Left ventricle myocardium inferior (tissue), 1 donor: Measurements from ENCODE around the gene GPRC5B. TPM values are rescaled to one million over a fixed set of nuclear protein-coding genes. Genes with fewer than 3 reads are reported as not detected.

Experiments
- DNase-seq: peaks from one replicate; pipeline ENCODE4 v3.0.0-alpha.2; 2020
- H3K27ac ChIP-seq: fragments of 200-600 bp; replicated peaks from 2 replicates; pipeline ENCODE4 v1.8.0; 2021
- H3K27me3 ChIP-seq: fragments of 200-600 bp; 2 replicates; pipeline ENCODE4 v1.8.0; 2021; ENCODE audit warnings: low read depth
- H3K36me3 ChIP-seq: fragments of 200-600 bp; 2 replicates; pipeline ENCODE4 v1.8.0; 2021
- H3K4me1 ChIP-seq: fragments of 200-600 bp; 2 replicates; pipeline ENCODE4 v1.8.0; 2021
- H3K4me3 ChIP-seq: fragments of 200-600 bp; 2 replicates; pipeline ENCODE4 v1.8.0; 2021; ENCODE audit warnings: mild to moderate bottlenecking, moderate library complexity
- H3K9me3 ChIP-seq: fragments of 200-600 bp; replicated peaks from 2 replicates; pipeline ENCODE4 v1.8.0; 2021
- intact Hi-C: fragments of 100-400 bp; cut with micrococcal nuclease; formaldehyde crosslinking; loops from one replicate; pipeline ENCODE4 v1.11.0; 2022
- total RNA-seq: library from RNA; stranded (reverse); fragmentation: NEBNext Ultra II Directional; extraction: Animal tissue kit (Norgen Biotek cat#: 25700); gene quantifications from one replicate; pipeline ENCODE4 v1.2.1, GENCODE V29; 2021
- TF ChIP-seq, protein P1 (sequence below): fragments of 200-600 bp; IDR thresholded peaks from 2 replicates; pipeline ENCODE4 v1.8.0; 2021; ENCODE audit warnings: antibody characterized with exemption, mild to moderate bottlenecking, borderline replicate concordance
- donor health status: DM: no; HTN: yes; CAD: no; lungs with severe emphysema.

Gene GPRC5B
- total RNA-seq, 1 donor from 2014 or later = 82.3 TPM

DNA sequence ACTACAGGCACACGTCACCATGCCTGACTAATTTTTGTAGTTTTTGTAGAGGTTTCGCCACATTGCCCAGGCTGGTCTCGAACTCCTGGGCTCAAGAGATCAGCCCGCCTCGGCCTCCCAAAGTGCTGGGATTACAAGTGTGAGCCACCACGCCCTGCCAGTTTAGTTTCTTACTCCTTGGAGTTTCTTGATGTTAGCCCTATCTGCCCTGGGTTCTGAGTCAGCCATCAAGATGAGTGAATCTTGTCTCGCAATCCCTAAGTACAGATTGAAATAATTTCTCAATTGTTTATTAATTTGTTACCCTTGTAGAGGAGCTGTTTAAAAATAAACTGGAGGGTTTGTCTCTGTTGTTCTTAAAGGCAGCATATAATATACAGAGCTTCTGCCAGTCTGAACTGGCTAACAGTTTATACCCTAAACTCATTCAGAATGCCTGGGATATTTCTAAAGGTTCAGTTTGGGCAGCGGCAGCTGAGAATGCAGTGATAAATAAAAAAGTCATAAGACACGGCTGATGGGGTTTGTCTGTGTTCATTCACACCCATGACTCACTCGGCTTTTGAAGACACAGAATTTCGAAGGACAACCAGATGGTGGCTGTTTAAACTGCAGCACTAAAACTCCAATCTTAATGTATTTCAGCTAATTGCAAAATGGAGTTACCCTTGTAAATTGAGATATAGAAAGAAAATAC, 39.6 kb downstream of the GPRC5B start:
- H3K4me3 ChIP-seq = no peak overlapping the region
- no peak for DNase-seq
- intact Hi-C loops = no loop called here
- peaks cover 4% of the 10 kb centered on the region for H3K36me3 ChIP-seq
- H3K27ac ChIP-seq = peak overlapping the region; percentile 83
- TF ChIP-seq, protein P1, sequence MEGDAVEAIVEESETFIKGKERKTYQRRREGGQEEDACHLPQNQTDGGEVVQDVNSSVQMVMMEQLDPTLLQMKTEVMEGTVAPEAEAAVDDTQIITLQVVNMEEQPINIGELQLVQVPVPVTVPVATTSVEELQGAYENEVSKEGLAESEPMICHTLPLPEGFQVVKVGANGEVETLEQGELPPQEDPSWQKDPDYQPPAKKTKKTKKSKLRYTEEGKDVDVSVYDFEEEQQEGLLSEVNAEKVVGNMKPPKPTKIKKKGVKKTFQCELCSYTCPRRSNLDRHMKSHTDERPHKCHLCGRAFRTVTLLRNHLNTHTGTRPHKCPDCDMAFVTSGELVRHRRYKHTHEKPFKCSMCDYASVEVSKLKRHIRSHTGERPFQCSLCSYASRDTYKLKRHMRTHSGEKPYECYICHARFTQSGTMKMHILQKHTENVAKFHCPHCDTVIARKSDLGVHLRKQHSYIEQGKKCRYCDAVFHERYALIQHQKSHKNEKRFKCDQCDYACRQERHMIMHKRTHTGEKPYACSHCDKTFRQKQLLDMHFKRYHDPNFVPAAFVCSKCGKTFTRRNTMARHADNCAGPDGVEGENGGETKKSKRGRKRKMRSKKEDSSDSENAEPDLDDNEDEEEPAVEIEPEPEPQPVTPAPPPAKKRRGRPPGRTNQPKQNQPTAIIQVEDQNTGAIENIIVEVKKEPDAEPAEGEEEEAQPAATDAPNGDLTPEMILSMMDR = no peak
- H3K9me3 ChIP-seq = no peaks in the 10 kb centered on the region
- peaks cover 34% of the 10 kb centered on the region for H3K4me1 ChIP-seq
- no peaks in the 10 kb centered on the region for H3K27me3 ChIP-seq

DNA sequence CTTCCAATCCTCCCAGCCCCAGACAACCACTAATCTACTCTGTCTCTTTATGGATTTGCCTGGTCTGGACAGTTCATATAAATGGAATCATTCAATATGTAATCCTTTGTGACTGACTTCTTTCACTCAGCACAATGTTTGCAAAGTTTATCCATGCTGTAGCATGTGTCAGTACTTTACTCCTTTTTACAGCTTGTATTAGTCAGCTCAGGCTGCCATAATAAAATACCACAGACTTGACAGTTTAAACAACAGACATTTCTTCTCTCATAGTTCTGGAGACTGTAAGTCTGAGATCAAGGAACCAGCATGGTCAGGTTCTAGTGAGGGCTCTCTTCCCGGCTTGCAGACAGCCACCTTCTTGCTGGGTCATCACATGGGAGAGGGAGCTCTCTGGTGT, 41.3 kb downstream of the GPRC5B start:
- H3K36me3 ChIP-seq = no peaks in the 10 kb centered on the region
- no peaks in the 10 kb centered on the region for H3K27me3 ChIP-seq
- no peaks in the 10 kb centered on the region for H3K9me3 ChIP-seq
- no peak for DNase-seq
- peaks cover 41% of the 10 kb centered on the region for H3K4me1 ChIP-seq
- peak overlapping the region; percentile 83 for H3K27ac ChIP-seq
- intact Hi-C loops = no loop called here
- TF ChIP-seq, protein P1 = no peak
- no peak overlapping the region for H3K4me3 ChIP-seq

DNA sequence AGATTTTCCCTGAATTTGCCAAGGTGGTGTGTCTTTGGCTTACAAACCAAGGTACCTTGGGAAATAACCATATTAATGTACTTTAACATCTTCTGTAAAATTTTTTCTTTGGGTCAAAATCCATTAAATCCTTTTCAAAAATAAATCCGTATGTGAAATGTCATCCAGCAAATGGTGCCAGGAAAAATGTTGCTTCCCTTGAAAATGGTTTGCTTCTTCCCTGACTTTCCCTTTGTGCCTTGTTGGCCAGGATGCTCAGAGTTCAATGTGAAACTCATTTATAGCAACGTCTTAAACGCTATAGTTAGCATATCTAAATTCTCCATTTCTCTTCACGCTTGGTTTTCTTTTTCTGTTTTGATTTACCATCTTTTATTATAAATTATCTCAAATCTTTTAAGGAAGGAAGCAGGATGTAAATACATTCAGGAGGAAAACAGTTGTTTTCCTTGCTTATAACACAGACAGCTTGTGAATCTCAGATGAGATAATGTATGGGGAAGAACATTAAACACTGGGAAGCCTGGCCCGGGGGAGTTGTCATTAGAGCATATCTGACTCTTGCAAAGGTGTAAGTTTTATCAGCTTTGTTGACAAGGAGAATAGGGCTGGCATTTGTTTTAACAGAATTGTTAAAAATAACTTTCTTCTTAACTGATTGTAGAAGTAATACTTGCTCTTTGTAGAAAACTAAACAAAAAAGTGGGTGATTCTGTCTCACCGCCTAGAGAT, 42.1 kb downstream of the GPRC5B start:
- intact Hi-C loops = no loop called here

DNA sequence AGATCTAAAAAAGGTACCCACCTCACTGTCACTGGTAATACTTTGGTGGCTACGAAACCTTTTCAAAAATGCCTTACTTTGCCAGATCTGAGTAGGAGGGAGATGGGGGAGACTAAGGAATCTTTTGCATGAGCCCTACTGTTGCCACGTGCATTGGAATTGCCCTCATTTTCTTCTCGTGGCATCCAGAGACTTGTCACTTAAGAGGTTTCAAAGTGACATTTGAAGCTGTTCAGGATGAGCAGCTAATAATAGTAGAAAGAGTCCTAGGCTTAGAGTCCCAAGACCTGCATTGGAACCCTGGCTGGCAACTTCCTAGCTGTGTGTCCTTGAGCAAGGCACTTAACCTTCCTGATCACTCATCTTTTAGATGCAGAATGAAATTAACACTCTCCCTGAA, 43.5 kb downstream of the GPRC5B start:
- intact Hi-C loops = no loop called here
- H3K27ac ChIP-seq = peak overlapping the region; percentile 83
- TF ChIP-seq, protein P1 = no peak

More for the DNA sequence above, 42.1 kb downstream of the GPRC5B start:
- H3K27me3 ChIP-seq = no peaks in the 10 kb centered on the region
- TF ChIP-seq, protein P1 = no peak
- peak overlapping the region; percentile 83 for H3K27ac ChIP-seq
- no peak overlapping the region for H3K4me3 ChIP-seq
- peaks cover 48% of the 10 kb centered on the region for H3K4me1 ChIP-seq
- no peaks in the 10 kb centered on the region for H3K36me3 ChIP-seq
- H3K9me3 ChIP-seq = no peaks in the 10 kb centered on the region
- DNase-seq = no peak

DNA sequence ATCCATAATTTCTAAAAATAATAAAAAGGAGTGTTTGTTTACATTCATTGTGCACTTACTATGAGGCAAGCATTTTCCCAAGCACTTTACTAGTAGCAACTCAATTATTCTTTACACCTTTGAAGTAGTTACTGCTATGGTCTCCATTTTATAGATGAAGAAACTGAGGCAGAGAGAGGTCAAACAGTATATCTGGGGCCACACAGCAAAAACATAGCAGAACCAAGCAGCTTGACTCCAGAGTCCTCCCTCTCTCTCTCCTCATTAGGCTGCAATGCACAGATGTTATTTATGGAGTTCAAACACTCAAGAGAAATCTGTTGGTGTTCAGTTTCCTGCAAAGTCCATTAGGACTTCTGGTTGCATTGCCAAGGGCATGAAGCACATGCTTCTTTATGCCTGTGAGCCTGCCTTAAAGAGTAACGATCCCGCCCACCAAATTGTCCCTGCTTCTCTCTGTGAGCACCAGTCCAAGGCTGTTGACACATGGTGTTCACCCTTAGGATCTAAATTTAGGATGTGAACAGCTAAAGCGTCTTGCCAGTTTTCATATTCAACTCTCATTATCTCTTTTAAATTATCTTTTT, 44.0 kb downstream of the GPRC5B start:
- Histone ChIP-seq H3K4me1 (peaks cover 60% of the 10 kb centered on the region), H3K27ac (peak overlapping the region; percentile 83), H3K36me3 (no peaks in the 10 kb centered on the region), H3K27me3 (no peaks in the 10 kb centered on the region), H3K9me3 (no peaks in the 10 kb centered on the region), H3K4me3 (no peak overlapping the region)
- TF ChIP-seq, protein P1 = no peak
- intact Hi-C loops = no loop called here
- DNase-seq = peak; percentile 51

More for the DNA sequence above, 43.5 kb downstream of the GPRC5B start:
- Histone ChIP-seq H3K36me3 (no peaks in the 10 kb centered on the region), H3K9me3 (no peaks in the 10 kb centered on the region), H3K4me3 (no peak overlapping the region), H3K27me3 (no peaks in the 10 kb centered on the region), H3K4me1 (peaks cover 56% of the 10 kb centered on the region)
- DNase-seq = no peak
